Neural cell (in vitro differentiated cells): Measurements from ENCODE around the gene APLF. TPM values are rescaled to one million over a fixed set of nuclear protein-coding genes. Genes with fewer than 3 reads are reported as not detected.

ENCODE experiments used
- H2AFZ ChIP-seq: fragments of 200-600, 300-800 bp; sonication (generic), shearing (Covaris generic); 2 replicates; pipeline ENCODE4 v1.6.0; 2014; ENCODE audit warnings: low read depth, mild to moderate bottlenecking, antibody characterized with exemption, low read length, moderate library complexity
- H3F3A ChIP-seq: fragments of 200-600 bp; shearing (Covaris generic); 2 replicates; pipeline ENCODE4 v1.6.1; 2016; ENCODE audit warnings: mild to moderate bottlenecking, moderate library complexity, mixed read lengths, antibody characterized with exemption, low read length; ENCODE audit not compliant: insufficient read depth, poor library complexity, severe bottlenecking
- H3K27ac ChIP-seq: fragments of 200-600, 300-800 bp; sonication (generic), shearing (Covaris generic); 2 replicates; pipeline ENCODE4 v1.5.1; 2014; ENCODE audit warnings: mild to moderate bottlenecking, low read length, moderate library complexity
- H3K27me3 ChIP-seq: fragments of 300-800, 200-600 bp; sonication (generic), shearing (Covaris generic); 2 replicates; pipeline ENCODE4 v1.6.0; 2014; ENCODE audit warnings: mild to moderate bottlenecking, low read depth, low read length, moderate library complexity; ENCODE audit not compliant: insufficient read depth
- H3K36me3 ChIP-seq: fragments of 300-800, 200-600 bp; sonication (generic), shearing (Covaris generic); 2 replicates; pipeline ENCODE4 v1.5.1; 2014; ENCODE audit warnings: mild to moderate bottlenecking, antibody characterized with exemption, low read length, moderate library complexity; ENCODE audit not compliant: insufficient read depth
- H3K4me2 ChIP-seq: fragments of 300-800, 200-600 bp; sonication (generic), shearing (Covaris generic); 2 replicates; pipeline ENCODE4 v1.6.0; 2014; ENCODE audit warnings: mild to moderate bottlenecking, low read length
- H3K4me3 ChIP-seq: fragments of 300-800, 200-600 bp; sonication (generic), shearing (Covaris generic); 2 replicates; pipeline ENCODE4 v1.5.1; 2014; ENCODE audit warnings: mild to moderate bottlenecking, low read length, moderate library complexity
- H3K79me2 ChIP-seq: fragments of 200-600 bp; shearing (Covaris generic); replicated peaks from 2 replicates; pipeline ENCODE4 v1.6.0; 2014; ENCODE audit warnings: mild to moderate bottlenecking, low read length, moderate library complexity; ENCODE audit not compliant: insufficient read depth
- H3K9ac ChIP-seq: fragments of 300-800, 200-600 bp; sonication (generic), shearing (Covaris generic); 2 replicates; pipeline ENCODE4 v1.6.1; 2016; ENCODE audit warnings: mild to moderate bottlenecking, low read length, mixed read lengths
- H3K9me2 ChIP-seq: fragments of 200-600 bp; shearing (Covaris generic); 2 replicates; pipeline ENCODE4 v1.6.1; 2016; ENCODE audit warnings: mild to moderate bottlenecking, low read length, mixed read lengths; ENCODE audit not compliant: insufficient read depth
- H3K9me3 ChIP-seq: fragments of 200-600, 300-800 bp; sonication (generic), shearing (Covaris generic); 2 replicates; pipeline ENCODE4 v1.6.1; 2016; ENCODE audit warnings: mild to moderate bottlenecking, mixed run types, low read length, moderate library complexity, mixed read lengths
- H4K20me1 ChIP-seq: fragments of 200-600 bp; shearing (Covaris generic); 2 replicates; pipeline ENCODE4 v1.6.1; 2016; ENCODE audit warnings: mild to moderate bottlenecking, mixed run types; ENCODE audit not compliant: insufficient read depth
- CTCF ChIP-seq: fragments of 450-650 bp; IDR thresholded peaks from 2 replicates; pipeline ENCODE4 v1.5.1; 2014; ENCODE audit warnings: antibody characterized with exemption, mild to moderate bottlenecking, moderate library complexity; ENCODE audit not compliant: poor library complexity, severe bottlenecking
- EP300 ChIP-seq: fragments of 450-650 bp; conservative IDR thresholded peaks from 2 replicates; pipeline ENCODE4 v1.6.1; 2014; ENCODE audit warnings: antibody characterized with exemption, mild to moderate bottlenecking, moderate library complexity; ENCODE audit not compliant: poor library complexity, severe bottlenecking
- EZH2 ChIP-seq: fragments of 200-600, 300-800 bp; shearing (Covaris generic), sonication (generic); IDR thresholded peaks from 2 replicates; pipeline ENCODE4 v1.6.1; 2014; ENCODE audit warnings: antibody characterized with exemption, low read length, borderline replicate concordance, mild to moderate bottlenecking; ENCODE audit not compliant: insufficient read depth, poor library complexity, severe bottlenecking
- MXI1 ChIP-seq: fragments of 450-650 bp; conservative IDR thresholded peaks from 2 replicates; pipeline ENCODE4 v1.6.1; 2014; ENCODE audit warnings: antibody characterized with exemption, mild to moderate bottlenecking; ENCODE audit not compliant: poor library complexity, severe bottlenecking
- POLR2AphosphoS5 ChIP-seq: IDR thresholded peaks from 2 replicates; pipeline ENCODE4 v1.6.1; 2012
- RAD21 ChIP-seq: fragments of 450-650 bp; conservative IDR thresholded peaks from 2 replicates; pipeline ENCODE4 v1.6.1; 2014; ENCODE audit warnings: antibody characterized with exemption, mild to moderate bottlenecking, moderate library complexity
- REST ChIP-seq: IDR thresholded peaks from 2 replicates; pipeline ENCODE4 v1.6.1; 2012; ENCODE audit warnings: borderline replicate concordance
- SMC3 ChIP-seq: fragments of 450-650 bp; conservative IDR thresholded peaks from 2 replicates; pipeline ENCODE4 v1.6.1; 2014; ENCODE audit warnings: antibody characterized with exemption, mild to moderate bottlenecking, moderate library complexity; ENCODE audit not compliant: poor library complexity
- TAF1 ChIP-seq: IDR thresholded peaks from 2 replicates; pipeline ENCODE4 v1.6.1; 2012; ENCODE audit warnings: low read depth
- polyA plus RNA-seq: library from polyadenylated mRNA; depleted of rRNA; stranded (reverse); fragments of >200 nt; gene quantifications from 2 replicates; pipeline ENCODE4 v1.2.3, GENCODE V29; 2014

Gene APLF
- polyA plus RNA-seq, 1 donor from 2014 or later = 0.45 TPM

- TF ChIP-seq REST (no peak), TAF1 (no peak)
These were observed 138.6 kb downstream of the APLF start for GRCh38 chr2:68605939-68606338.

GRCh38 chr2:68606759-68607158 lies 139.4 kb downstream of the APLF start:
- no peak overlapping the region for H3K4me2 ChIP-seq
- TF ChIP-seq REST = no peak
- no peak overlapping the region for H3K27ac ChIP-seq
- no peaks in the 10 kb centered on the region for H3K79me2 ChIP-seq
- no peaks in the 10 kb centered on the region for H4K20me1 ChIP-seq
- H3K4me3 ChIP-seq = no peak overlapping the region
- H3K27me3 ChIP-seq = no peaks in the 10 kb centered on the region
- H3F3A ChIP-seq = no peaks in the 10 kb centered on the region
- no peaks in the 10 kb centered on the region for H3K36me3 ChIP-seq
- H3K9ac ChIP-seq = no peak overlapping the region
- H3K9me3 ChIP-seq = peaks cover 4% of the 10 kb centered on the region
- no peak overlapping the region for H2AFZ ChIP-seq
- H3K9me2 ChIP-seq = no peaks in the 10 kb centered on the region

More at GRCh38 chr2:68605939-68606338, 138.6 kb downstream of the APLF start:
- no peak overlapping the region for H3K4me3 ChIP-seq
- H4K20me1 ChIP-seq = no peaks in the 10 kb centered on the region
- no peaks in the 10 kb centered on the region for H3K27me3 ChIP-seq
- no peaks in the 10 kb centered on the region for H3K36me3 ChIP-seq
- H3K79me2 ChIP-seq = no peaks in the 10 kb centered on the region
- H3F3A ChIP-seq = no peaks in the 10 kb centered on the region
- no peak overlapping the region for H3K9ac ChIP-seq
- H3K4me2 ChIP-seq = no peak overlapping the region
- no peak overlapping the region for H2AFZ ChIP-seq
- no peaks in the 10 kb centered on the region for H3K9me2 ChIP-seq
- H3K9me3 ChIP-seq = peaks cover 4% of the 10 kb centered on the region
- H3K27ac ChIP-seq = no peak overlapping the region

DNA sequence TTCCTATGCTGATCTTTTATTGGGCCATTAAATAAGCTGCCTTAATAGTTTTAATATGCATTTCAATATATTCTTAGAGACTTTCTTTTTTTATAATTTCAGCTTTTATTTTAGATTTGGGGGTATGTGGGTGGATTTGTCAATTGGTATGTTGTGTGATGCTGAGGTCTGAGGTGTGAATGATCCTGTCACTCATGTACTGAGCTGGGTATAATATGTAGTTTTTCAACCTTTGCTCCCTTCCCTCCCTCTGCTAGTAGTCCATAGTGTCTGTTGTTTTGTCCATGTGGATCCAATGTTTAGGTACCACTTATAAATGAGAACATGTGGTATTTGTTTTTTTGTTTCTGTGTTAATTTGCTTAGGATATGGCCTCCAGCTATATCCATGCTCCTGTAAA lies 140.5 kb downstream of the APLF start:
- H3K4me3 ChIP-seq = no peak overlapping the region
- no peaks in the 10 kb centered on the region for H3K9me2 ChIP-seq
- H2AFZ ChIP-seq = no peak overlapping the region
- no peaks in the 10 kb centered on the region for H3K27me3 ChIP-seq
- H3K9me3 ChIP-seq = no peaks in the 10 kb centered on the region
- no peak overlapping the region for H3K9ac ChIP-seq
- H3K27ac ChIP-seq = no peak overlapping the region
- H3K36me3 ChIP-seq = no peaks in the 10 kb centered on the region
- no peak overlapping the region for H3K4me2 ChIP-seq
- no peak for TF ChIP-seq RAD21
- no peak for TF ChIP-seq REST
- no peak for TF ChIP-seq SMC3
- no peak for TF ChIP-seq TAF1
- TF ChIP-seq EZH2 = no peak
- no peak for TF ChIP-seq CTCF
- TF ChIP-seq POLR2AphosphoS5 = no peak
- TF ChIP-seq MXI1 = no peak
- no peak for TF ChIP-seq EP300
- H4K20me1 ChIP-seq = no peaks in the 10 kb centered on the region
- no peaks in the 10 kb centered on the region for H3K79me2 ChIP-seq
- no peaks in the 10 kb centered on the region for H3F3A ChIP-seq
